ENCODE measurements around the gene CIDEC.

GRCh38 chr3:9912294-9912935 is 32.4 kb upstream of the CIDEC start:
- TF ChIP-seq CTCF (conservative IDR thresholded peaks at IDR 0.05; ENCODE audit: low read depth in 2 of 2): no peak
- no peak for TF ChIP-seq EZH2 (IDR thresholded peaks at IDR 0.05; ENCODE audit: low read depth, unreplicated experiment)

Data from GM23338 (cell line).